Mucosa of descending colon (tissue), 3 donors: Measurements from ENCODE around the gene PMF1. TPM values are rescaled to one million over a fixed set of nuclear protein-coding genes. Genes with fewer than 3 reads are reported as not detected.

Experiments
- ATAC-seq: fragments of 200-7000 bp; cut with Tn5 transposase; one replicate; pipeline ENCODE4 v1.9.1; 2020; ENCODE audit warnings: mild to moderate bottlenecking, moderate library complexity
- DNase-seq, 3 donors: peaks; one replicate each; pipeline ENCODE4 v3.0.0-alpha.2; 2020
- H3K36me3 ChIP-seq: fragments of 200-600 bp; one replicate; pipeline ENCODE4 v1.8.0; 2021; ENCODE audit warnings: low read depth, mild to moderate bottlenecking
- H3K4me1 ChIP-seq: fragments of 200-600 bp; one replicate; pipeline ENCODE4 v1.8.0; 2021; ENCODE audit warnings: low read depth, mild to moderate bottlenecking
- H3K4me3 ChIP-seq: fragments of 200-600 bp; one replicate; pipeline ENCODE4 v1.8.0; 2021; ENCODE audit warnings: mild to moderate bottlenecking
- H3K9me3 ChIP-seq: fragments of 200-600 bp; one replicate; pipeline ENCODE4 v1.8.0; 2021; ENCODE audit warnings: mild to moderate bottlenecking
- CTCF ChIP-seq: fragments of 200-600 bp; IDR thresholded peaks from one replicate; pipeline ENCODE4 v1.8.0; 2022; ENCODE audit warnings: antibody characterized with exemption, mild to moderate bottlenecking
- intact Hi-C, 2 donors: fragments of 100-400 bp; cut with DNase I in 1 of 2; cut with micrococcal nuclease in 1 of 2; formaldehyde crosslinking; loops; one replicate each; pipeline versions ENCODE4 v1.11.0 to v1.11.1; 2022; cut with DNase I, micrococcal nuclease
- long read RNA-seq, 2 donors: library from polyadenylated mRNA; unstranded; transcript quantifications; one replicate each; pipeline ENCODE4 v2.0.0, GENCODE V29; 2019 to 2021
- total RNA-seq, 3 donors: library from RNA; stranded (reverse); fragmentation: NEBNext Ultra II Directional in 2 of 3; extraction: Animal tissue kit (Norgen Biotek cat#: 25700) in 2 of 3; gene quantifications; one replicate each; pipeline versions ENCODE4 v1.2.1 to v1.2.4, GENCODE V29; 2021 to 2023
- donor health status: DM: no; HTN: no; CAD: no; lungs with moderate emphysema.
- donor health status: DM: no; HTN: no; CAD: no.
- donor health status: DM: no; HTN: yes; CAD: no.

Gene PMF1
- total RNA-seq, result 10 to 100 TPM; 38.1 to 46.8 (median 43.6) TPM
- long read RNA-seq, donor 1, transcript PMF1-202 (5 exons, 1,068 nt), result major isoform, 12 of 14 reads
- long read RNA-seq, donor 1, partial matches to known transcripts, result 1 of 14 reads
- long read RNA-seq, donor 1, other reads (novel, unspliced or antisense), result 0 of 14 reads
- long read RNA-seq, donor 2, transcript PMF1-202 (5 exons, 1,068 nt), result major isoform, 31 of 32 reads
- long read RNA-seq, donor 2, partial matches to known transcripts, result 0 of 32 reads
- long read RNA-seq, donor 2, other reads (novel, unspliced or antisense), result 1 of 32 reads

GRCh38 chr1:156212833-156213643, at the start of gene PMF1:
TSS of gene PMF1 (plus strand) at chr1:156213007. CDS start at chr1:156213016, 9 bp downstream.
- ATAC-seq, result peak; percentile 97
- peak within 1 kb of the TSS; percentile 50 for H3K4me3 ChIP-seq
- intact Hi-C loops, result no loop called here
- DNase-seq, result peak; percentile 97 to 98 (median 97)
- no peaks in the 10 kb centered on the region for H3K36me3 ChIP-seq
- TF ChIP-seq CTCF, result no peak
- peaks cover 9% of the 10 kb centered on the region for H3K4me1 ChIP-seq
- H3K9me3 ChIP-seq, result no peaks in the 10 kb centered on the region

- Histone ChIP-seq H3K4me1 (no peaks in the 10 kb centered on the region), H3K36me3 (no peaks in the 10 kb centered on the region), H3K9me3 (no peaks in the 10 kb centered on the region), H3K4me3 (no peak overlapping the region)
- no peak for DNase-seq
- no peak for TF ChIP-seq CTCF
- ATAC-seq, result no peak
- intact Hi-C loops, result no loop called here
These were observed 49.1 kb upstream of the PMF1 start for GRCh38 chr1:156163712-156164111.

- Histone ChIP-seq H3K4me3 (no peak overlapping the region), H3K4me1 (no peaks in the 10 kb centered on the region), H3K36me3 (no peaks in the 10 kb centered on the region), H3K9me3 (no peaks in the 10 kb centered on the region)
- DNase-seq (no peak), ATAC-seq (no peak)
- intact Hi-C loops, result no loop called here
- no peak for TF ChIP-seq CTCF
These were observed 48.5 kb upstream of the PMF1 start for GRCh38 chr1:156164125-156164831.

- no peak for TF ChIP-seq CTCF
- H3K36me3 ChIP-seq, result no peaks in the 10 kb centered on the region
- DNase-seq, result peak in 1 of 3 donors; percentile 3
- no peak for ATAC-seq
- H3K9me3 ChIP-seq, result no peaks in the 10 kb centered on the region
- intact Hi-C loops, result no loop called here
- H3K4me1 ChIP-seq, result no peaks in the 10 kb centered on the region
- no peak overlapping the region for H3K4me3 ChIP-seq
These were observed 47.7 kb upstream of the PMF1 start for GRCh38 chr1:156165083-156165482.

GRCh38 chr1:156167536-156167935, 45.3 kb upstream of the PMF1 start:
- ATAC-seq (no peak), DNase-seq (no peak)
- TF ChIP-seq CTCF, result no peak
- Histone ChIP-seq H3K4me3 (no peak overlapping the region), H3K4me1 (no peaks in the 10 kb centered on the region), H3K36me3 (no peaks in the 10 kb centered on the region), H3K9me3 (no peaks in the 10 kb centered on the region)
- intact Hi-C loops, result no loop called here
